ENCODE data around the gene RTN4IP1.
"Not testable (repeated sequence)": the region's sequence is repeated elsewhere in the genome, so short reads cannot be mapped to it uniquely, and the experiment has no call there.

RTN4IP1 gene

DNA sequence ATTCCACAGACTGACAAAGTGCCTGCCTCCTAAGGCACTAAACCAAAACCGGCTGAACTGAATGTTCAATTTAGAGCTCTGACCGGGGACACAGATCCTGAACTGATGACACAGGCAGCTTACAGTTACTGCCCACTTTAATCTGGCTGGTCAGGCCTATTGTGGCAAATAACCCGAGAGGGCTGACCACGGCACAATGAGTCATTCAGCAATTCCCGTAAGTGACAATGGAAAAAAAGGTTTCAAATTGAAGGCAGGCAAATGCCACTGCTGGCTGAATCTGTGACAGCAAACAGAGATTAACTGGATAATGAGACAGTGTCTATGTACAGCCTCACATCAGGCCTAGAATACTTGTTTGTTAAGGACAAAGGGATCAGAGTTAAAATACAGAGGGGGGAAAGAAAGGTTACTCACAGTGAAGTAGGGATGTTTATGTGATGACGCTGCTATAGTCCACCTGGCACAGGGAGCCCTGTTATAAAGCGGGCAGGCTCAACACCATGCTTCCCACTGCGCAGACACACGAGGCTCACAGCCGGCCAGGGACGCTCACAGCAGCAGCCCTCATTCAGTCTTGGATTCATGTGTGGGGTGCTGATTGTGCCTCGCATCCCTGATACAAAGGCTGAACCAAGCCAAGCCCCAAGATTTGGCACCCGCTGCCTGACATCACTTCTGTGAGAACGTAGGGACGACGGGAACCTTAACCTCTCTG is 54.4 kb downstream of the RTN4IP1 start:
- DNase-seq: no peak

DNA sequence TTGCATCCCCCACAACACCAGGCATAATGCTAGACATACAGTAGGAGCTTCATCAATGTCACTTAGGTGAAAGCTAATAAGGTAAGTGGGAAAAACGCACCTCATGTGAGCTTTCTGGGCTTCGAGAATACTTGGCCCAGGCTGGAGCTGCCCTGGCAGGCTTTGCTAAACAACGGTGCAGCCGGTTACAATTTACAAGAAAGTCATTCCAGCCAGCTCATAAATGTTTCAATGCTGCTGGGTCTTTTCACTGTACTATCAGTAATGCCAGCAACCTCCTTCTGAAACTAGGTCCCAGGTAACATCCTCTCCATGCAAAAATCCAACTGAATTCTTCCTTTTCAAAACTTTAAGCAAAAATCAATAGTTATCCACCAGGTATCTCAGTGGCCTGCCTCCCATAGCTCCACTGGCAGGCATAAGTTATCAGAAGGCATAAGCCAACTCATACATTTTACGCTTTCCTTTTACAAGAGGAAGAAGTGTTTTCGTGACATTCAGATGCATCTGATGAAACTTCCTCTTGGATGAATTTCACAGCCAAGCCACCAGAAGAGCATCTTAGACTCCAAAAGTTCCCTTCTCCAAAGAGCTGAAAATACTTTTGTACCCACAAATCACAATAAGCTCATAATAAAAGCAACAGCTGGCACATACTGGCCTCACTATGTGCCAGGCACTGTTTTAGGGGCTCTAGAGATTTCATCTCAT is 56.3 kb downstream of the RTN4IP1 start:
- DNase-seq: no peak

DNA sequence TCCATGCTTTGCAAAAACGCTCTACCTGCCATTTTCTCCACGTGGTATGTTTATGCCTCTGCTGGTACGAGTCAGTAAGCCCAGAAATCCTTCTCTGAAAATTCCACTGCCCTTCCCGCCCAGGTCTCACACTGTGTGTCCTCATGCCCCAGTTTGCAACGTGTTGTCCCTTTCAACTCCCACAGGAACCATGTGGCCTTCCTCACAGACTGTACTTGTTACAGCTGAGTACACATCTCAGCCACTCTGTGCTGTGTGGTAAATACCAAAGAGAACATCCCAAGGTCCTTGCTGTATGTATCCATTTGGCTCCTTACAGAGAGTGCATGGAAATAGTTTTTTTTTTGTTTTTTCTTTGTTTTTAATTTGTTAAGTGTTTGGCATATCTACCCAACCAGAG is 56.9 kb downstream of the RTN4IP1 start:
- DNase-seq: no peak

DNA sequence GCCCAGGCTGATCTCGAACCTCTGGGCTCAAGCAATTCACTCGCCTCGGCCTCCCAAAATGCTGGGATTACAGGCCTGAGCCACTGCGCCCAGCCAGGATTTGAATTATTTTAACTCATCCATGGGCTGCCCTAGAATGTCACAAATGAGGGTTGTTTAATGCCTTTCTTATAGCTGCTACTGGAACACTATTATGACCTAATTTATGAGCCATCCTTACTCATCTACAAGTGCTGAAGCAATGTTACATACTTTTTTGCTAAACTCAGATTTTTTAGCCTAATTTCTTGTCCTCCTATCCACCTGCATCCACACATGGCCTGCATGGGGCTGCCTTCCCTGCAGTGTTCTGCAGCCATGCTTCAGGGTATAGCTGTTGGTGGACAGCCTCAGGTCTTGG is 59.9 kb downstream of the RTN4IP1 start:
- no peak for DNase-seq

DNA sequence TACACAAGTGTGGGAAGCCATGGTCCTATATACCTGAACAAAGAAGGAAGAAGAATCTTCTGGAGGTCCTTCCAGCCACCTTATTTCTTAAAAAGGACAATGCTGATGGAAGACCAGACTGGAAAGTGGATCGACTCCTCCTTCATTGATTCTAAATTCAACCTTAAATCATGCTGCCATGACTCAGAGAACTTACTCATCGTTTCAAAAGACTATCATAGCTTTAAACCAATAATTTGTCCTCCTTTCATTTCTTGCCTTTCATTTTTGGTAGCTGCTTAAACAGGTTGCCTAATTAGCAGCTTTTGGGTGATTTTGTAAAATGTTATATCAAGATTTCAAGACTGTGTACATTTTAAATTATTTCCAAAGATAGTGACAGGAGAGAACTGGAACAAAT is 60.8 kb downstream of the RTN4IP1 start:
- no peak for DNase-seq

DNA sequence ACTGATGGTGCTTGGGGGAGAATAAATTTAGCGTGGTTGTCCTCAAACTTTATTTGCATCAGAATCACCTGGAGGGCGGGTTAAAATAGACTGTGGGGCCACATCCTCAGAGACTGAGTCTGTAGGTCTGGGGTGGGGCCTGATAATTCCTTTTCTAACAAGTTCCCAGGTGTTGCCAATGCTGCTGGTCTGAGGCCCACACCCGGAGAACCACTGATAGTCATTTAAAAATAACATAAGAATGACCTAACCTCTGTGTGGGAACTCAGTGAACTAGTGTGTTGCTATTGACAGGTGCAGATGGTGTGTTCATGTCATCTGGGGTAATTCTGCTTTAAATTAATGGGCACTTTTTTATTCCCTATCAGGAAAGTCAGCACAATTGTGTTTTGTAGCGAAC is 64.8 kb downstream of the RTN4IP1 start:
- DNase-seq: no peak

DNA sequence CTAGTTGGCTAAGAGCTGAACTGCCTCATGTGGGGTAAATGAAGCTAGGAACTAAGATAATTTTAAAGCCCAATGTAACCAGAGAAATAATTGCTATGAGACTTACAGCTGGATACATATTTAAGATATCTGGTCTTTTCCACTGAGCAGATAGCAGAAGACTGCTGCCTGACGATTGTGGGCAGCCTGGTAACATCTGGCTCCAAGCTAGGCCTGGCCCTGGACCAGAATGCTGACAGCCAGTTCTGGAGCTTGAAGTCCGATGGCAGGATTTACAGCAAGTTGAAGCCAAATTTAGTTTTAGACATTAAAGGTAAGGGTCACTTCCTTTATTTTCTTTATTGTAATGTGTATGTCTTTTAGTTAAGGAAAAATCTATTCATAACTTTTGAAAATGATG is 65.7 kb downstream of the RTN4IP1 start:
- no peak for DNase-seq

DNA sequence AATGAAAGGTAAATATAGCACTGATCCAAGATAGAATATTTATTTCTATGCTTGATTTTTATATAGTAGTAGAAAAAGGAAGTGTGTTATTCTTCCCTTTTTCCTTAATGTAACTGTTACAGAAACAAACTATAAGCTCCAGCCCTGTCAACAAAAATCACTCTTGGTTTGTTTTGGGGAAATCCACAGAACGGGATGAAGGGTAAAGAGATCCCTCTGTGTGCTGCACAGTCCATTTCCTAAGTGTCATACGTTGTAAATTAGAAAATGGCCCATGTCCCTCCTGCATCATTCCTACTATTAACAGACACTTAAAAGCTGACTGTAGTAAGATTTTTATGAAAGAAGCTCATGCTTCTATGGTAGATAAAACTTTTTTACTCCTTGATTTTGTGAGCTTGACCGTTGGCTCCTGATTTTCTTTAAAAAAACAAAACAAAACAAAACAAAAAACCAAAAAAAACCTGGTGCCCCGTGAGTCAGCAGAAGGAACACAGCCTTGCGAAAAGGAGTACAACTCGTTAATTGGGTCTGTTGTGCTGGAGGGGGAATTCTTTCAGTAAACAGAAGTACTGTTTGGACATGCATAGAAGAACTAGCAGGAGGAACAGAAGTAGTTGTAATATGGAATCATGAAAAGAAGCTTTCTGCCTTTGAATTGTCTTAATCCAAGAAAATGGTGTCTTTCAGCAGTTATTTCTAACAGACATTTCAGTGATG is 67.5 kb downstream of the RTN4IP1 start:
- DNase-seq: no peak

DNA sequence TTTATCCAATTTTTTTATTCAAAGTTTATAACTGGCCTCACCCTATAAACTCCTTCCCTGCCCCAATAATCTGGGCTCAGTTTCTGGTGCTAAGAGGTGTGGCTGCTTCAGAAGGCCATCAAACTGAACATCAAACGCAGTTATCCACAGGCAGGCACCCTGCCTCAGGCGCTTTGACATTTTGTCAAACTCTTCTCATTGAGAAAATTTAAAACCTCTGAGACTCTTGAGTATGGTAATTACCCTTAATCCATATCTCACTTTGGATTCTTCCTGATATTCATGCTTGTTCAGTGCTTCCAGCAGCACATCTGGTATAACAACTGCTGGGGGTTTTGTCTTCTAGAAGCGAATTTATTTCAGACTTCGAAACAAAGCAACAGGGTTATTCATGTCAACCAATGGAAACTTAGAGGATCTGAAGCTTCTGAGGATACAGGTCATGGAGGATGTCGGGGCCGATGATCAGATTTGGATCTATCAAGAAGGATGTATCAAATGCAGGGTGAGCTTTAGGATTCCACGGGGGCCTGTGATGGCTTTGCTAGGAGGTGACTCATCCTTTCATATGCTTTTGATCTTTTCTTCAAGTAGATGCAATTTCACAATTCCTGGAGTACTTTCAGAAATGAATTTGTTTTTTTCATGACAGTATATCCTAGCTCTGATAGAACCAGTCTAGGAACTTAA is 68.2 kb downstream of the RTN4IP1 start:
- DNase-seq: no peak

DNA sequence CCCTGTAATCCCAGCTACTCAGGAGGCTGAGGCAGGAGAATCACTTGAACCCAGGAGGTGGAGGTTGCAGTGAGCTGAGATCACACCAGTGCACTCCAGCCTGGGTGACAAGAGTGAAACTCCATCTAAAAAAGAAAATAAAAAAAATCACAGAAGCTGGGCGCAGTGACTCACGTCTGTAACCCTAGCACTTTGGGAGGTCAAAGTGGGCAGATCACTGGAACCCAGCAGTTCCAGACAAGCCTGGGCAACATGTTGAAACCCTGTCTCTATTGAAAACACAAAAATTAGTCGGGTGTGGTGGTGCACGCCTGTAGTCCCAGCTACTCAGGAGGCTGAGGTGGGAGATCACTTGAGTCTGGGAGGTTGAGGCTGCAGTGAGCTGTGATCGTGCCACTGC is 69.6 kb downstream of the RTN4IP1 start:
- DNase-seq: not testable (repeated sequence)

DNA sequence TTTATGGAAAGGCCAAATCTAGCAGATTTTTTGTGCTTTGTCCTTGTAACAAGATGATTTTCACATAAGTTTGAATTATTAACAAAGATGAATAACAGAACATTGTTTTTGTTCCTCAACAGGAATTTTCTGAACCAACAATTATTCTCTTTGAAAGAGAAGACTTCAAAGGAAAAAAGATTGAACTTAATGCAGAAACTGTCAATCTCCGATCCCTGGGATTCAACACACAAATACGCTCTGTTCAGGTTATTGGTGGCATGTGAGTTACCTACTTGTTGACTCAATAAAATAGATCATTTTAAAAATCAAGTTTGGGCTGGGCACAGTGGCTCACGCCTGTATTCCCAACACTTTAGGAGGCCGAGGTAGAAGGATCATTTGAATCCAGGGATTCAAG is 70.9 kb downstream of the RTN4IP1 start:
- DNase-seq: no peak

DNA sequence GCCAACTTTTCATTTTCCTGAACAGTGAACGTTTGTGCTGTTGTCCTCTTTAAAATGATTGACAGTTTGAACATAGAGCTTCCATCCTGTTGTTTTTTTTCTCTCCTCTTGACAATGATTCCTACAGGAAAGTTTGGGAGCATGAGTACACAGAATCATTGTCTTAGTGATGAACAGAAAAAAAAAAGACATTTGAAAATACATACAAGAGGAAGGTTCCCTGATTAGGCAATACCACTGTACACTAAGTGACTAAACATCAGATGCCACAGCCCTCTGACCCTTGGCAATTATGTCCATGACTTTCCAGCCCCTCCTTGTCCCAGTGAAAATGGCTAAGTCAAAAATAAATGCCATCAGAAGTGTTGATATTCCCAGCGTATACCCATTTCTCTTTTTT is 71.5 kb downstream of the RTN4IP1 start:
- DNase-seq: no peak

DNA sequence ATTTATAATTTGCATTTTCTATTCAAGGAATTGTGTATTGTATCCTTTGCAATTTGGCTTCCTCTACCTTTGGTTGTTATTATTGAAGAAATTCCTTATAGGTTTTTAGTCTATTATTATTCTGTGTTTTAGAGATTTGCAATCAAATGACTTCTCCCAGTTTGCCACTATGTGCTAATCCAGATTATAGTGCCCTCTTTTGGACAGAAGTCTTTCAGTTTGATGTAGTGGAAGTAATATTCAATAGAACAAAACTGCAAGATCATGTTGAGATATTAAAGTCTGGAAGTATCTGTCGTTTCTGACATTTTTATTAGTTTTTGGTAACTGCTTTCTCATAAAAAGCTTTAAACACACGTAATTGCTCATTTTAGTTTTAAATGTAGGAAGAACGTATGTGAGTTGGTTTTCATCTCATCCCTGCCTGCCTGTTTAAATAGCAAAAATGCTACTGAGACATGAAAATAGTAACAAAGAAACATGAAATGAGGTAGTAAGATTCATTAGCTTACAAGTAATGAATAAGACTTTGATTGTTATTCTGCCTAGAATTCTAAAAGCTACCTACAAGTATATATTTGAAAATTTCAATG is 72.8 kb downstream of the RTN4IP1 start:
- DNase-seq: no peak

DNA sequence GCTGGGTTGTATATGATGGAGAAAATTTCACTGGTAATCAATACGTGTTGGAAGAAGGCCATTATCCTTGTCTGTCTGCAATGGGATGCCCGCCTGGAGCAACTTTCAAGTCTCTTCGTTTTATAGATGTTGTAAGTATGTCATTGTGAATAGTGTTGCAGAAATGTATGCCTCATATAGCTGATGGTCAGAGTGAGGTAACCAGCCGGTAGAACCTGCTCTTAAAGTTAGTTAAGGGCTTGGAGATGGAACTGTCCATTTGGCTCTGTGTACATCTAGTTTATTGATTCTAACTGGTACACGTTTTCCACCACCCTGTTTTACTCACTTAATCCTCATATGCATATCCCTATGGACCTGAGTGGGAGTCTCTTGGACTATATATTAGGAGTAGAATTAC is 73.5 kb downstream of the RTN4IP1 start:
- DNase-seq: no peak

DNA sequence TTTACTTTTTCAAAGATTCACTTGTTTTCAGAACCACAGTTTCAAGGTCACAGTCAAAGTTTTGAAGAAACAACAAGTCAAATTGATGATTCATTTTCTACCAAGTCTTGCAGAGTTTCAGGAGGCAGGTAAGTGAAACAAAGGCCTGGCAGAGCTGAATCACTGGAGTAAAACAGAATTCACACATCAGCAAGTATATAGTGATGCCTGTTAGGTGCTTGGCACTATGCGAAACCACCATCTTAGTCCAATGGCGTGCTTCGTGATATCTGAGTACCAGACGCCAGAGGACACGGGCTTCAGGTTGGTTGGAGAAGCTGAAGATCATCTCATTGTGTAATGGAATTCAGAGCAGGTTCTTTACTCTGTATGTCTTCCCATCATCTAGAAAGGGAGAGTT is 75.9 kb downstream of the RTN4IP1 start:
- peak; percentile 63 for DNase-seq

DNA sequence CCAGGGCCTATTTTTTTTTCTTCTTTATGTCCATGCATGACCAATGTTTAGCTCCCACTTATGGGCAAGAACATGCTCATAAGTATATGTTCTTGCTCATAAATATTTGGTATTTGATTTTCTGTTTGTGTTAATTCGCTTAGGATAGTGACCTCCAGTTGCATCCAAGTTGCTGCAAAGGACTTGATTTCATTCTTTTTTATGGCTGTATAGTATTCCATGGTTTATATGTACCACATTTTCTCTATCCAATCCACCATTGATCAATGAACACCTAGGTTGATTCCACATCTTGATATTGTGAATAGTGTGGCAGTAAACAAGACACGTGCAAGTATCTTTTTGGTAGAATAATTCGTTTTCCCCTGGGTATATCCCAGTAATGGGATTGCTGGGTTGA is 78.1 kb downstream of the RTN4IP1 start:
- no peak for DNase-seq

DNA sequence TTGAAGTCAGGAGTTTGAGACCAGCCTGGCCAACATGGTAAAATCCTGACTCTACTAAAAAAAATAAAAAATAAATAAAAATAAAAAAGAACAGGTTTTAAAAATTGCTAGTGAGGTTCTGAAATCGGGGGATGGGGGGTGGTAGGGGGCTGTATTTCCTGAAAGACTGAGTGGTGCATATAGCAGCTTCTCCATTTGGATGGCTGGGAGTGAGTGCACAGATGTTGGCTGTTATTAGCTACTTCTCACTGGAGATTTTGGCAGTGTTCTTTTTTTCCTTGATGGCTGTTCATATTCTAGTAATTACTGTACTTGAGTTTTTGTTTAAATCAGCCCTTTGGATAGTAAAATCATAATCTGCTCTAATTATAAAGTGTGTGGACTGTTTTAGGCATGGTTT is 79.8 kb downstream of the RTN4IP1 start:
- no peak for DNase-seq

DNA sequence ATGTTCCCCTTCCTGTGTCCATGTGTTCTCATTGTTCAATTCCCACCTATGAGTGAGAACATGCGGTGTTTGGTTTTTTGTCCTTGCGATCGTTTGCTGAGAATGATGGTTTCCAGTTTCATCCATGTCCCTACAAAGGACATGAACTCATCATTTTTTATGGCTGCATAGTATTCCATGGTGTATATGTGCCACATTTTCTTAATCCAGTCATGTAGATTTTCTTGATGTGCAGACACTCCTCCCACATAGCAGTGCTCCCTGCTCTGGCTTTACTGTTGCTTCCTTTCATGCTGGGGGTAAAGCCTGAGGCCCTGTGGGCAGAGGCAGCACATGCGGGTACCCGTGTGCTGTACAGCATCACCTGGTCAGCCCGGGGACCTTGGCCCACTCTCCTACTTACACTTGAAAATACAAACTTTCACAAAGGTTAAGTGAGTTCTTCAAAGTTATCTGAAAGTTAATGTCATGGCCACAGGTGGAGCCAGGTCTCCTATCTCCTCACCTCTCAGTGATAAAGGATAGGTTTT is 80.3 kb downstream of the RTN4IP1 start:
- not testable (repeated sequence) for DNase-seq

DNA sequence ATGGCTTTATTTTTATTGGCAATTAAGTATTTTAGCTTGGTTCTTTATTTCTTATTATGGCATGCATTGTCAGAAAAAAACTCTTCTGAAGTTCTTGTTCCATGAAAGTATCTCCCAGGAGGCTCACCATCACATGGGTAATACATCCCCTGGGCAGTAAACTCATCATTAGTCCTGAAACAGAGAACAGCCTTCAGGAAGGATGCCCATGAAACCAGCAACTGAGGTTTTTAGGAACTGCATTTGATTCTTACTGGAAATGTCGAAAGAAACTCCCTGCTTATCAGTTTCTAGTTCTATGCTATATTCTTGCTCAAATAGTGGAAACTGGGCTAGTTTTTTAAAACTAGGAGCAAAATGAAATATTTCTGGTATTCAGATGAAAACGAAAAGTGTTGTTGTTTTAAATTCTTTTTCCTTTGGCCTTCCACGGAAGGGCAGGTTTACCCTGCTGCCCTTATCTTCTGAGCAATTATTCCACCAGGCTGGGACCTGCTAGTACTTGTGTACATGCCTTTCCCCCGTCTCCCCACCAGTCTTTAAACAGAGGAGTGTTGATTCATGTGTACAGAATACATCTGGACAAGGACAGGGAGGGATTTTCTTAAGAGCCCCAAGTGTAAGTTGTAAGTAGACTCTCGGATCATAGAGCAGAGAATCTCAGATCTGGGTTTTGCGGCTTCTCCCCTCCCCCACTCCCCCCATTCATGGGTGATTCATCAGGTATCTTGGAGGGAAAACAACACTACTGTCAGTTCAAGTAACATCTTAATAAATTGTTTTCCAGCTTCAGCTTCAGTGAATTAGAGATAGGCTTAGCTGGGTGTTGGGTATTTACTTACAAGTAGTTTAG is 81.5 kb downstream of the RTN4IP1 start:
- peak; percentile 28 for DNase-seq

DNA sequence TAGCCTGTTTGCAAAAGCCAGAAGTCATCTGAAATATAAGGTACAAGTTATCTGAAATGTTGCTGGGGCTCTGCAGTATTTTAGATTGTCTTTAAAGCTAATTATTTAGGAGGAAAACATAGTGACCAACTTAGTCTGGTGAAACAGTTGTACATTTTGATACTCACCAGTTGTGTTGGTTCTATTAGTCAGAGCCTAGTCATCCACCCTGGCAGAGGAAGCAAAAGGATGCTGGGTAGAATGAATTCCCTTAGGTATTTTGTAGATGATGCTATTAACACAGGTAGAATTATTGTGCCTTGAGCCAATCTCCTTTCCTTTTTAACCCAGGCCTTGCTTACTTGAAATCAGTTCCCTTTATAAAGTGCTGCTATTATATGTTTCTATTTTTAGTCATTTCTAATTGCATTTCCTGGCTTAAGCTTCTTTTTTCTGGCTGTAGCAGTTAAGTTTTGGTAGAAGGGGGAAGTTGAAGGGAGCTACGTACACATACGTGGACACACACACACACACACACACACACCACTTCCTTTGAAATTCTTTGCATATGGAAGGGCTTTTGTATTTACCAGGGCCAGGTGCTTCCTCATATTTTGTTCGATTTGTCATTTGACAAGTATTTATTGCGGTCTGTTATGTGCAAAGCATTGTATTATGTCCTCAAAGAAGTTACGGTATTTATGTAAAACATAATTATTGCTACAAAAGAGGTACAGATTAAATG is 82.4 kb downstream of the RTN4IP1 start:
- DNase-seq: no peak

DNA sequence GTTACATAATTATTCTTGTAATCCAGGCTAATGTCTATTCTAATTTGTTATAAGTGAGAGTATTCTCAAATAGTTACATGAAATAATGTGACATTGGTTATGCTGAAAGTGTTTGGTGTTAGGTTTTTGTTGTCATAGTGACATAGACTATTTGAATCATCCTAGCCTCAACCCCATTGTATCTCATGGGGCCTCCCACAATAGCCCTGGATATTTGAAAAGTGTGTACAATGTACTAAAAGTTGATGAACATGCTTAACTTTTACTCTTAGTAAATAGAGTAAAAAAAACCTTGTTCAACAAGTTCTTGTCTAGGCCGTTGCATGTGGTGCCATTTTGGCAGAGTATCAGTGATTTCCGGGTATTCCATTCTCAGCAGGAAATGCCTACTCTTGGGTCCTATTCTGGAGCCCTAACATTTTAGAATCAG is 83.0 kb downstream of the RTN4IP1 start:
- no peak for DNase-seq
